ENCODE measurements around the gene PHYKPL. TPM values are rescaled to one million over a fixed set of nuclear protein-coding genes. Genes with fewer than 3 reads are reported as not detected.
A peak's percentile ranks its signal among the peaks of the same experiment; 100 is the strongest.

Gene PHYKPL
- total RNA-seq, 1 experiment from 2014 or later: 41.7 TPM

GRCh38 chr5:178232124-178232919, at the start of gene PHYKPL (continued):
- TF ChIP-seq SP1 (CRISPR knock-in tag; conservative IDR thresholded peaks at IDR 0.05) (peak; percentile 57), FOXK1 (CRISPR knock-in tag; IDR thresholded peaks at IDR 0.05) (0 out of 2 replicates have a peak, but pooled peaks have one; percentile 19), ZNF416 (CRISPR knock-in tag; IDR thresholded peaks at IDR 0.05) (no peak), ATF6 (CRISPR knock-in tag; IDR thresholded peaks at IDR 0.05) (no peak), ATF1 (CRISPR knock-in tag; IDR thresholded peaks at IDR 0.05) (no peak), PRRX2 (CRISPR knock-in tag; IDR thresholded peaks at IDR 0.05) (no peak), E2F4 (CRISPR knock-in tag; IDR thresholded peaks at IDR 0.05; ENCODE audit: borderline replicate concordance, low read depth) (no peak)

- no peak for TF ChIP-seq ZNF512 (CRISPR knock-in tag; IDR thresholded peaks at IDR 0.05; ENCODE audit: borderline replicate concordance)
- H3K9me3 Mint-ChIP-seq: peaks cover 9% of the 10 kb centered on the region
- no peaks in the 10 kb centered on the region for H3K36me3 Mint-ChIP-seq
- CTCF ChIA-PET: interaction anchor here (0.6 to 4.6 kb wide), 3 partner anchors 37 to 207 kb away, joined by 3 to 33 read pairs (median 3); no protein-coding TSS in a partner anchor
- no peak overlapping the region for H3K27ac Mint-ChIP-seq
- ATAC-seq: no peak
- no peak for DNase-seq (ENCODE audit: low spot score)
- H3K27me3 Mint-ChIP-seq (ENCODE audit: low read depth): peaks cover 4% of the 10 kb centered on the region; the same call in 1 of the 2 replicates
- no peak overlapping the region for H3K4me3 Mint-ChIP-seq
- POLR2A ChIA-PET: no interaction called here
- H3K4me1 Mint-ChIP-seq: peaks cover 4% of the 10 kb centered on the region
Measured at GRCh38 chr5:178282391-178282790, 49.8 kb upstream of the PHYKPL start.

- ChIA-PET POLR2A (no interaction called here), CTCF (interaction anchor here (1.7 to 3.5 kb wide), 5 partner anchors 28 to 309 kb away, joined by 4 to 34 read pairs (median 7); partner anchors contain the start of gene COL23A1)
- no peak overlapping the region for H3K4me3 Mint-ChIP-seq
- H3K4me1 Mint-ChIP-seq: peaks cover 4% of the 10 kb centered on the region
- ATAC-seq (no peak), DNase-seq (ENCODE audit: low spot score) (no peak)
- peaks cover 9% of the 10 kb centered on the region for H3K9me3 Mint-ChIP-seq
- peaks cover 4% of the 10 kb centered on the region; the same call in 1 of the 2 replicates for H3K27me3 Mint-ChIP-seq (ENCODE audit: low read depth)
- H3K36me3 Mint-ChIP-seq: no peaks in the 10 kb centered on the region
- no peak overlapping the region for H3K27ac Mint-ChIP-seq
- TF ChIP-seq FOXP4 (CRISPR knock-in tag; IDR thresholded peaks at IDR 0.05) (no peak), ERG (CRISPR knock-in tag; IDR thresholded peaks at IDR 0.05) (no peak), TEAD4 (CRISPR knock-in tag; IDR thresholded peaks at IDR 0.05) (no peak), MXD4 (CRISPR knock-in tag; IDR thresholded peaks at IDR 0.05; ENCODE audit: borderline replicate concordance) (no peak), ZNF671 (CRISPR knock-in tag; IDR thresholded peaks at IDR 0.05) (no peak), FOXP1 (CRISPR knock-in tag; IDR thresholded peaks at IDR 0.05; ENCODE audit: borderline replicate concordance) (no peak), HMGA2 (CRISPR knock-in tag; IDR thresholded peaks at IDR 0.05) (no peak), ETV6 (CRISPR knock-in tag; IDR thresholded peaks at IDR 0.05) (no peak), GTF2I (CRISPR knock-in tag; conservative IDR thresholded peaks at IDR 0.05) (no peak)
Measured at GRCh38 chr5:178281331-178281730, 48.7 kb upstream of the PHYKPL start.

All from WTC11 (cell line).